MM.1S (cell line): ENCODE results near the gene RUNX1.

Source experiments
- DNase-seq: peaks from one replicate; pipeline ENCODE4 v3.0.0-alpha.2; 2015
- H2AFZ ChIP-seq: fragments of 300-600 bp; sonication (generic); 2 replicates; pipeline ENCODE4 v1.6.0; 2016; ENCODE audit warnings: antibody characterized with exemption, low read length
- H3F3A ChIP-seq: fragments of 300-600 bp; sonication (generic); 2 replicates; pipeline ENCODE4 v1.6.1; 2016; ENCODE audit warnings: mild to moderate bottlenecking, antibody characterized with exemption, low read length, moderate library complexity, mixed read lengths; ENCODE audit not compliant: insufficient read depth
- H3K27ac ChIP-seq: fragments of 300-600 bp; sonication (generic); 2 replicates; pipeline ENCODE4 v1.5.1; 2016; ENCODE audit warnings: mild to moderate bottlenecking, low read length
- H3K27me3 ChIP-seq: fragments of 300-600 bp; sonication (generic); replicated peaks from 2 replicates; pipeline ENCODE4 v1.6.0; 2016; ENCODE audit warnings: low read length; ENCODE audit not compliant: insufficient read depth
- H3K36me3 ChIP-seq: fragments of 300-600 bp; sonication (generic); replicated peaks from 2 replicates; pipeline ENCODE4 v1.6.1; 2016; ENCODE audit warnings: mild to moderate bottlenecking, low read length, mixed read lengths; ENCODE audit not compliant: insufficient read depth
- H3K4me1 ChIP-seq: fragments of 300-600 bp; sonication (generic); 2 replicates; pipeline ENCODE4 v1.6.1; 2016; ENCODE audit warnings: low read length, mixed read lengths
- H3K4me2 ChIP-seq: fragments of 300-600 bp; sonication (generic); 2 replicates; pipeline ENCODE4 v1.6.0; 2016; ENCODE audit warnings: low read depth, low read length
- H3K4me3 ChIP-seq: fragments of 300-600 bp; sonication (generic); 2 replicates; pipeline ENCODE4 v1.5.1; 2016; ENCODE audit warnings: low read length, mixed read lengths
- H3K79me2 ChIP-seq: fragments of 300-600 bp; sonication (generic); 2 replicates; pipeline ENCODE4 v1.6.1; 2016; ENCODE audit warnings: mixed run types, low read length, mixed read lengths
- H3K9ac ChIP-seq: fragments of 300-600 bp; sonication (generic); 2 replicates; pipeline ENCODE4 v1.6.1; 2016; ENCODE audit warnings: low read length, mixed read lengths
- H3K9me2 ChIP-seq: fragments of 300-600 bp; sonication (generic); replicated peaks from 2 replicates; pipeline ENCODE4 v1.6.1; 2016; ENCODE audit warnings: mild to moderate bottlenecking, low read length, mixed read lengths; ENCODE audit not compliant: insufficient read depth
- H3K9me3 ChIP-seq: fragments of 300-600 bp; sonication (generic); replicated peaks from 2 replicates; pipeline ENCODE4 v1.6.1; 2016; ENCODE audit warnings: mild to moderate bottlenecking, low read length, mixed read lengths; ENCODE audit not compliant: insufficient read depth
- H4K20me1 ChIP-seq: fragments of 300-600 bp; sonication (generic); 2 replicates; pipeline ENCODE4 v1.6.1; 2016; ENCODE audit warnings: mild to moderate bottlenecking, low read length, moderate library complexity, mixed read lengths; ENCODE audit not compliant: insufficient read depth
- CTCF ChIP-seq: fragments of 300-600 bp; sonication (generic); IDR thresholded peaks from 2 replicates; pipeline ENCODE4 v1.5.1; 2016; ENCODE audit warnings: antibody characterized with exemption, low read length, mixed read lengths
- EZH2 ChIP-seq: fragments of 300-600 bp; sonication (generic); optimal IDR thresholded peaks from 2 replicates; pipeline ENCODE3; 2017; ENCODE audit warnings: low read depth, mild to moderate bottlenecking, antibody characterized with exemption, low read length, mixed read lengths
- EZH2phosphoT487 ChIP-seq: fragments of 300-600 bp; sonication (generic); IDR thresholded peaks from 2 replicates; pipeline ENCODE4 v1.6.1; 2018; ENCODE audit warnings: antibody characterized with exemption, low read length

The RUNX1 gene

DNA sequence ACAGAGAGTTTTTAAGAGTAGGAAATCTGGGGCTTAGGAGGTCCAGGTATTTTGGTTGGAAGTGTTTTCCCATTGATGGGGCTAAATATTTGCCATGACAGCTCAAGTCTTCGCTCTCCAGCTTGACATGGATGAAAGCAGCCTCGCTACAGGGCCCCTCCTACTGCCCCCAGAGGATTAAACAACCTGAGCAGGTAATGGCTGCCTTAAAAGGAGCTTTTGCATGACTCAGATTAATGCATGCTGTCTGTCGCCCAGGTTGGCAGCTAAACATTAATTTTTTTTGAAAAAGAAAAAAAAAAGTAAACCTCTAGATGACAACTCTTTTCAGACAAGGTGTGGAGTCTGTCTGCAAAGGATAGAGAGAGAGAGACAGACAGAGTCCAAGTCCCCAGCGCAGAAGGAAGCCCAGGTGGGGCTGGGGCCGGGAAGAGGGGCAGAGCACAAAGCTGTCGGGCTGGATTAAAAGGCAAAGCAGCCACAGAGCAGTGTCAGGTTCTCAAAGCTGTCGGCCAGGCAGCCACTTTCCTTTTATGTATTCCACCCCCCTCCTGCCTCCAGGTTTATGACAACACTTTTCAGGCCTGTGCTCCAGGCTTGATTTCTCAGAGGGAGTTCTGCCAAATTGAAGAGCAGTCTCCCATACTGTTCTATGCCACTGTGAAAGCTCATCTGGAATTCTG lies 252.4 kb downstream of the RUNX1 start:
- Histone ChIP-seq H3K9ac (no peak overlapping the region), H3K79me2 (no peaks in the 10 kb centered on the region), H2AFZ (no peak overlapping the region), H3K9me3 (no peaks in the 10 kb centered on the region), H3K36me3 (no peaks in the 10 kb centered on the region), H3K4me2 (no peak overlapping the region), H3K4me3 (no peak overlapping the region), H3K4me1 (peaks cover 2% of the 10 kb centered on the region), H3K9me2 (no peaks in the 10 kb centered on the region), H3K27ac (no peak overlapping the region), H3K27me3 (no peaks in the 10 kb centered on the region), H3F3A (no peaks in the 10 kb centered on the region), H4K20me1 (no peaks in the 10 kb centered on the region)
- TF ChIP-seq EZH2phosphoT487 (no peak), EZH2 (no peak), CTCF (no peak)
- no peak for DNase-seq

- no peaks in the 10 kb centered on the region for H3F3A ChIP-seq
- H3K4me1 ChIP-seq, result no peaks in the 10 kb centered on the region
- no peaks in the 10 kb centered on the region for H4K20me1 ChIP-seq
- H3K36me3 ChIP-seq, result no peaks in the 10 kb centered on the region
- no peaks in the 10 kb centered on the region for H3K9me3 ChIP-seq
- no peaks in the 10 kb centered on the region for H3K27me3 ChIP-seq
- no peak overlapping the region for H2AFZ ChIP-seq
- no peak overlapping the region for H3K27ac ChIP-seq
- H3K9ac ChIP-seq, result no peak overlapping the region
- TF ChIP-seq EZH2phosphoT487 (no peak), EZH2 (no peak), CTCF (no peak)
- H3K4me3 ChIP-seq, result no peak overlapping the region
- H3K4me2 ChIP-seq, result no peak overlapping the region
- H3K9me2 ChIP-seq, result no peaks in the 10 kb centered on the region
- no peaks in the 10 kb centered on the region for H3K79me2 ChIP-seq
- no peak for DNase-seq
Measured at GRCh38 chr21:34795548-34796180, 253.4 kb downstream of the RUNX1 start.

DNA sequence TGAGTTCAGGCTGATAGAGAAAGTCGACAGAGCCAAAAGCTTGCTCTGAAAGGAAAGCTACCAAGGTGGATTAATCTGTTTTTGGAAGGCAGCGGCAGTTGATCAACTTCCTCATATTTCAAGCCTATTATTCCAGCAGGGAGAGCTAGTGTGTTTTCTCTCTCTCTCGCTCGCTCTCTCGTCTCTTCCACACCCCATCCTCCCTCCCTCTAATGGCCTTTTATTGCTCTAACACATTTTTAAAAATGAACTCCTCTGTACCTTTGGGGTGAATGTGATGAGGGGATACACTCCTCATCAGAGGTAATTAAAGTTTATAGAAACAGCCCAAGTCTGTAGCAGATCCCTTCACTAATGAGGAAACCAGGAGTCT lies 253.9 kb downstream of the RUNX1 start:
- TF ChIP-seq EZH2phosphoT487, result no peak
- TF ChIP-seq CTCF, result no peak
- TF ChIP-seq EZH2, result no peak
- no peak overlapping the region for H3K4me3 ChIP-seq
- no peak overlapping the region for H3K4me2 ChIP-seq
- no peaks in the 10 kb centered on the region for H3F3A ChIP-seq
- no peak overlapping the region for H3K27ac ChIP-seq
- H4K20me1 ChIP-seq, result no peaks in the 10 kb centered on the region
- H3K36me3 ChIP-seq, result no peaks in the 10 kb centered on the region
- H3K9me2 ChIP-seq, result no peaks in the 10 kb centered on the region
- H3K4me1 ChIP-seq, result no peaks in the 10 kb centered on the region
- H2AFZ ChIP-seq, result no peak overlapping the region
- H3K9ac ChIP-seq, result no peak overlapping the region
- no peaks in the 10 kb centered on the region for H3K27me3 ChIP-seq
- no peaks in the 10 kb centered on the region for H3K9me3 ChIP-seq
- DNase-seq, result no peak
- no peaks in the 10 kb centered on the region for H3K79me2 ChIP-seq
